SU-DHL-6 (cell line): ENCODE data around the gene MDM1.

Source experiments
- H2AFZ ChIP-seq: fragments of 200-600 bp; sonication (generic); 2 replicates; pipeline ENCODE4 v1.6.1; 2014; ENCODE audit warnings: low read depth, mild to moderate bottlenecking, moderate library complexity, mixed read lengths, antibody characterized with exemption, low read length; ENCODE audit not compliant: severe bottlenecking
- H3F3A ChIP-seq: fragments of 200-600 bp; shearing (Covaris generic); 2 replicates; pipeline ENCODE4 v1.6.0; 2016; ENCODE audit warnings: antibody characterized with exemption, mild to moderate bottlenecking; ENCODE audit not compliant: insufficient read depth
- H3K27ac ChIP-seq: fragments of 200-600 bp; sonication (generic); 2 replicates; pipeline ENCODE4 v1.5.1; 2016; ENCODE audit warnings: low read depth, mild to moderate bottlenecking, low read length, moderate library complexity, mixed read lengths
- H3K27me3 ChIP-seq: fragments of 200-600 bp; sonication (generic), shearing (Covaris generic); 2 replicates; pipeline ENCODE4 v1.6.0; 2014; ENCODE audit warnings: mild to moderate bottlenecking, low read length
- H3K36me3 ChIP-seq: fragments of 200-600 bp; sonication (generic); 2 replicates; pipeline ENCODE4 v1.6.1; 2014; ENCODE audit warnings: mild to moderate bottlenecking, low read length, mixed read lengths
- H3K4me2 ChIP-seq: fragments of 300-600, 200-600 bp; shearing (Covaris generic), sonication (generic); 2 replicates; pipeline ENCODE4 v1.6.0; 2014; ENCODE audit warnings: low read length, low read depth, mild to moderate bottlenecking; ENCODE audit not compliant: poor library complexity, severe bottlenecking
- H3K4me3 ChIP-seq: fragments of 200-600 bp; sonication (generic); 2 replicates; pipeline ENCODE4 v1.5.1; 2014; ENCODE audit warnings: antibody characterized with exemption, low read length, mild to moderate bottlenecking, mixed read lengths; ENCODE audit not compliant: insufficient read depth, poor library complexity, severe bottlenecking
- H3K79me2 ChIP-seq: fragments of 200-600 bp; sonication (generic); 2 replicates; pipeline ENCODE4 v1.6.1; 2014; ENCODE audit warnings: mild to moderate bottlenecking, low read length, moderate library complexity; ENCODE audit not compliant: insufficient read depth
- H3K9ac ChIP-seq: fragments of 200-600 bp; sonication (generic); 2 replicates; pipeline ENCODE4 v1.7.0; 2014; ENCODE audit warnings: mild to moderate bottlenecking, low read length
- H3K9me2 ChIP-seq: fragments of 200-600 bp; sonication (generic); replicated peaks from 2 replicates; pipeline ENCODE4 v1.6.1; 2014; ENCODE audit warnings: low read length; ENCODE audit not compliant: insufficient read depth
- H3K9me3 ChIP-seq: fragments of 200-600 bp; sonication (generic); 2 replicates; pipeline ENCODE4 v1.6.1; 2014; ENCODE audit warnings: low read length, mixed read lengths; ENCODE audit not compliant: insufficient read depth
- H4K20me1 ChIP-seq: fragments of 200-600 bp; sonication (generic); 2 replicates; pipeline ENCODE4 v1.6.1; 2014; ENCODE audit warnings: low read depth, mild to moderate bottlenecking, antibody characterized with exemption, low read length, moderate library complexity, mixed read lengths
- EZH2phosphoT487 ChIP-seq: fragments of 200-600 bp; sonication (generic), shearing (Covaris generic); conservative IDR thresholded peaks from 2 replicates; pipeline ENCODE4 v1.6.1; 2018; ENCODE audit warnings: mild to moderate bottlenecking, antibody characterized with exemption, low read length, moderate library complexity, mixed read lengths
- TF ChIP-seq, protein P1 (sequence below): fragments of 200-600 bp; sonication (generic); IDR thresholded peaks from one replicate; pipeline ENCODE4 v1.5.1; 2017; ENCODE audit warnings: antibody characterized with exemption, mild to moderate bottlenecking, low read length, moderate library complexity; ENCODE audit not compliant: insufficient read depth, poor library complexity, severe bottlenecking

The MDM1 gene

DNA sequence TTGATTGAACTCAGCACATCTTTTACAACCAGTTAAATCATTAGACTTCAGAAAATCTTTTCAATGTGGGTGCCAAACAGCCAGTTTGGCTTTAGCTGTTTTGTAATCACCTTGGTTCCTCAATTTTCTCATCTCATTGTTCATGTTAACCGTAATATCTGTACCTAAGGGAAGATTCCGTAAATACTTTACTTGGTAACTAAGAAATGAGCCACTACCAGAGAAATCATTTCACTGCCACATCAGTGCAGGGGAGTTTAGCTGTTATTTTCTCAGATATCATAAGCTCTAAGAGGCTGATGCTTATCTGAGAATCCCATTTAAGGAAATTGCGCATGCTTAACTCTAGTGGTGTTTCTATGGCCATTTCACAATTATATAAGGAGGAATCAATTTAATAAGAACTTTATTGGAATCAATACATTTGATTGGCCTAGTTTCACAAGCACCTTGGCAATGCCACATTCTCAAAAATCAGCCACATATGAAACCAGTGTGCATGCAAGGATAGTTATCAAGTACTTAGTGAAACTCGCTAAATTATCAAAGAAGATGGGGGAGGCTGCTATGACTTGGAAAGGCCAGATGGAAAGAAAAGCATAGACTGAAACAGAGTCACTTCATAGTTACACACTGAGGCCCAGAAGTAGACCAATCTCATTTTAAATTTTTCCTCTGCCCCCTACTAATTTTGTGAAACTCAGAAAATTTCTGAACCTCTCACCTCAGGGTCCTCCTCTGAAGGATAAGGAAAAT, 50.7 kb downstream of the MDM1 start:
- Histone ChIP-seq H3K9ac (no peak overlapping the region), H3F3A (no peaks in the 10 kb centered on the region), H3K9me2 (no peaks in the 10 kb centered on the region), H3K9me3 (no peaks in the 10 kb centered on the region), H3K36me3 (no peaks in the 10 kb centered on the region), H3K79me2 (no peaks in the 10 kb centered on the region), H3K27me3 (no peaks in the 10 kb centered on the region), H4K20me1 (no peaks in the 10 kb centered on the region), H3K27ac (no peak overlapping the region), H3K4me2 (no peak overlapping the region), H2AFZ (no peak overlapping the region), H3K4me3 (no peak overlapping the region)
- no peak for TF ChIP-seq EZH2phosphoT487
- TF ChIP-seq, protein P1, sequence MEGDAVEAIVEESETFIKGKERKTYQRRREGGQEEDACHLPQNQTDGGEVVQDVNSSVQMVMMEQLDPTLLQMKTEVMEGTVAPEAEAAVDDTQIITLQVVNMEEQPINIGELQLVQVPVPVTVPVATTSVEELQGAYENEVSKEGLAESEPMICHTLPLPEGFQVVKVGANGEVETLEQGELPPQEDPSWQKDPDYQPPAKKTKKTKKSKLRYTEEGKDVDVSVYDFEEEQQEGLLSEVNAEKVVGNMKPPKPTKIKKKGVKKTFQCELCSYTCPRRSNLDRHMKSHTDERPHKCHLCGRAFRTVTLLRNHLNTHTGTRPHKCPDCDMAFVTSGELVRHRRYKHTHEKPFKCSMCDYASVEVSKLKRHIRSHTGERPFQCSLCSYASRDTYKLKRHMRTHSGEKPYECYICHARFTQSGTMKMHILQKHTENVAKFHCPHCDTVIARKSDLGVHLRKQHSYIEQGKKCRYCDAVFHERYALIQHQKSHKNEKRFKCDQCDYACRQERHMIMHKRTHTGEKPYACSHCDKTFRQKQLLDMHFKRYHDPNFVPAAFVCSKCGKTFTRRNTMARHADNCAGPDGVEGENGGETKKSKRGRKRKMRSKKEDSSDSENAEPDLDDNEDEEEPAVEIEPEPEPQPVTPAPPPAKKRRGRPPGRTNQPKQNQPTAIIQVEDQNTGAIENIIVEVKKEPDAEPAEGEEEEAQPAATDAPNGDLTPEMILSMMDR = no peak

DNA sequence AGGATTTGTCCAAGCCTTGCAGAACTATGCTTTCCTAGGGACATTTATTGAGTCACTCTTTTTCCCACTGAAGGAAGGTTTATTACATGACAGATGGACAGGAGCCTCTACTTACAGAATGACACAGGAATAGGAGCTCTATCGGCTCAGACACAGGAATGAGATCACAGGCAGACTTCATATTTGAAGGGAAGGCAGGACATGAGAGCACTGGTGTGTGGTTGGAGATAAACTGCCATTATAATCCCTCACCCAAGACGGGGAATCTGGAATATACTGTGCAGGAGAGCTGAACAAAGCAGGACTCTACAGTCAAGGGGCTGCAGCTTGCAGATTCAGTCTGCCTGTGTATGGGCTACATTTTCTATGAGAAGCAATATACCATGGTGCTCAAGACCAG, 51.9 kb downstream of the MDM1 start:
- no peaks in the 10 kb centered on the region for H3K27me3 ChIP-seq
- H3K27ac ChIP-seq = no peak overlapping the region
- TF ChIP-seq, protein P1 = no peak
- TF ChIP-seq EZH2phosphoT487 = no peak
- no peaks in the 10 kb centered on the region for H3K36me3 ChIP-seq
- no peaks in the 10 kb centered on the region for H3K79me2 ChIP-seq
- no peaks in the 10 kb centered on the region for H3K9me2 ChIP-seq
- no peaks in the 10 kb centered on the region for H4K20me1 ChIP-seq
- no peaks in the 10 kb centered on the region for H3K9me3 ChIP-seq
- H3K4me2 ChIP-seq = no peak overlapping the region
- H3K9ac ChIP-seq = no peak overlapping the region
- H3F3A ChIP-seq = no peaks in the 10 kb centered on the region
- no peak overlapping the region for H3K4me3 ChIP-seq
- no peak overlapping the region for H2AFZ ChIP-seq

DNA sequence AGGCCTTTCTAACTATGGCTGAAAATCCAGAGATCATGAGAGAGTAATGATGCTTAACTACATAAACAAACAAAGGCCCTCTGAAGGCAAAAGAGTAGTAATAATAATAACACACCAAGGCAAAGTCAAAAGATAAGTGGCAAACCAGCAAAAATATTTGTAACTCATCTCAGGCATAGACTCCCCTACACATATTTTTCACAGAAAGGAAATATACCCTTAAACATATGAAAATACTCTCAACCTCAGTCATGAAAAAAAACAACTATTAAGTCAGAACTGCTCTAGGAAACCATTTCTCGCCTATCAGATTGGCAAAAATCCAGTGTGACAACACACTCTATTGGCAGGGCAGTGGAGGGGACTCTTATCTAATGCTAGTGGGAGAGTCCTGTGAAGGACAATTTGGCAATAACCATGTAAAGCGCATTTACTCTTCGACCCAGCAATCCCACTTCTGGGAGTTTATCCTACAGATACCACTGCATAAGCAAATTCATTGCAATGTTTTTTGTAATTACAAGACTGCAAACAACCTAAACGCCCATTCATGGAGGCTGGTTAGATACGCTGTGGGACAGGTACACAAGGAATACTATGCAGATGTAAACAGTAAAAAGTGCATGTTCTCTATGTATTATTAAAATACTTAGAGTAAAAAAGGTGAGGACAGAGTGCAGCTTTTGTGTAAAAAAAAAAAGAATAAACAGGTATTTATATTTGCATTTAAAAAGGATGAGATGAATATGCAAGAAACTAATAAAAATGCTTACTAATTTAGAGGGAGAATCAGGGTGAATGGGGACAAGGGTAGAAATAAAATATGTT, 52.7 kb downstream of the MDM1 start:
- Histone ChIP-seq H3K36me3 (no peaks in the 10 kb centered on the region), H3K79me2 (no peaks in the 10 kb centered on the region), H3K4me2 (no peak overlapping the region), H2AFZ (no peak overlapping the region), H3K27ac (no peak overlapping the region), H3F3A (no peaks in the 10 kb centered on the region), H3K27me3 (no peaks in the 10 kb centered on the region), H3K9ac (no peak overlapping the region), H3K4me3 (no peak overlapping the region), H3K9me2 (no peaks in the 10 kb centered on the region), H3K9me3 (no peaks in the 10 kb centered on the region), H4K20me1 (no peaks in the 10 kb centered on the region)
- TF ChIP-seq EZH2phosphoT487 = no peak
- TF ChIP-seq, protein P1 = no peak
